GM18520 (cell line): Measurements from ENCODE around the gene LPAR3.
"Not testable (repeated sequence)": the region's sequence is repeated elsewhere in the genome, so short reads cannot be mapped to it uniquely, and the experiment has no call there.

Experiments used
- ATAC-seq: cut with Tn5 transposase; IDR thresholded peaks from one replicate; pipeline ENCODE4 v1.9.1; 2021; ENCODE audit not compliant: unreplicated experiment

LPAR3 gene

GRCh38 chr1:84907095-84907827, 14.3 kb upstream of the LPAR3 start:
- ATAC-seq, result no peak

GRCh38 chr1:84902727-84903126, 9.7 kb upstream of the LPAR3 start:
- not testable (repeated sequence) for ATAC-seq

- no peak for ATAC-seq
Observed at GRCh38 chr1:84899969-84900368, 7.0 kb upstream of the LPAR3 start.

- ATAC-seq, result no peak
Observed at GRCh38 chr1:84896279-84896678, 3.3 kb upstream of the LPAR3 start.

GRCh38 chr1:84890566-84890965, 2.4 kb downstream of the LPAR3 start:
- ATAC-seq, result no peak

- no peak for ATAC-seq
Observed at GRCh38 chr1:84889437-84889836, 3.6 kb downstream of the LPAR3 start.

- ATAC-seq, result no peak
Observed at GRCh38 chr1:84888753-84889152, 4.3 kb downstream of the LPAR3 start.

- ATAC-seq, result no peak
Observed at GRCh38 chr1:84887261-84887934, 5.6 kb downstream of the LPAR3 start.

- ATAC-seq, result no peak
Observed at GRCh38 chr1:84885469-84885868, 7.5 kb downstream of the LPAR3 start.

GRCh38 chr1:84884671-84885389, 8.2 kb downstream of the LPAR3 start:
- no peak for ATAC-seq

- ATAC-seq, result no peak
Observed at GRCh38 chr1:84883286-84883685, 9.7 kb downstream of the LPAR3 start.

GRCh38 chr1:84877592-84877991, 15.4 kb downstream of the LPAR3 start:
- no peak for ATAC-seq

GRCh38 chr1:84876353-84876752, 16.7 kb downstream of the LPAR3 start:
- no peak for ATAC-seq

- no peak for ATAC-seq
Observed at GRCh38 chr1:84873366-84873765, 19.6 kb downstream of the LPAR3 start.

- no peak for ATAC-seq
Observed at GRCh38 chr1:84872696-84873355, 20.2 kb downstream of the LPAR3 start.

- ATAC-seq, result no peak
Observed at GRCh38 chr1:84871181-84871580, 21.8 kb downstream of the LPAR3 start.

GRCh38 chr1:84870591-84870990, 22.4 kb downstream of the LPAR3 start:
- ATAC-seq, result no peak

GRCh38 chr1:84869720-84870119, 23.3 kb downstream of the LPAR3 start:
- no peak for ATAC-seq

GRCh38 chr1:84862810-84863251, 30.2 kb downstream of the LPAR3 start:
- peak; percentile 81 for ATAC-seq

- ATAC-seq, result peak; percentile 28
Observed at GRCh38 chr1:84861988-84862644, 30.9 kb downstream of the LPAR3 start.

- ATAC-seq, result no peak
Observed at GRCh38 chr1:84861516-84861915, 31.5 kb downstream of the LPAR3 start.
